Activated CD4-positive, alpha-beta T cell treated with anti-CD3 and anti-CD28 coated beads, Interleukin-2, Interleukin-4, amounts not matched to agents 100 ng/mL and 50 ng/mL, durations not matched to agents 16 hours and 8 hours (primary cell): ENCODE data around the gene KNSTRN.

Source experiments
- DNase-seq: peaks from one replicate; pipeline ENCODE4 v3.0.0-alpha.2; 2020; ENCODE audit warnings: low spot score

KNSTRN gene

DNA sequence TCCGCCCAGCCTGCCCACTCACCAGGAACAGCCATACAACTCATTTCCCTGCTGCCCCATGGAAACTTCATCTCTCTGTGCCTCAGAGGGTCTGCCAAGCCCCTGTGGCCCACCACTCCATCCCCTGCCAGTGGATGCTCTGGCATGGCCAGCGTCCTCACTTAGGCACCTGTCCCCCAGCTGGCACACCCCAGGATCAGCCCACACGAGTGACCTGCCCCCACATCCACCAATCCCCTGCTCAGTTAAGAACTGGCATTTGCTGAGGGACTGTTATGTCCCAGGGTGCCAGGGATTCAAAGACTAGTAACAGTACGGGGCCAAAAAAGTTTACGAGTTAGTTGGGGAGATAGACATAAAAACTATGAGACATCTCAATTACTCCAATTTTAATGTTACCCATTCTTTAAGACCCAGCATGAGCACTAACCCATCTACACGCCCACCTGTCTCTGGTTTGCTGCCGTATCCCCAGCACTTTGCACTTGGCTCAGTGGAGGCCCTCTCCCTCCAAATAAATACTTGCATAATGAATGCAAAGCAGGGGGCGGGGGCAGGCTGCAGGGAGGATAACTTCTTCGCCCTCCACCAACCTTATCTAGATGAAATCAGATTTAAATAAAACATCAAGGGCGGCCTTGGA is 46.7 kb downstream of the KNSTRN start:
- no peak for DNase-seq

DNA sequence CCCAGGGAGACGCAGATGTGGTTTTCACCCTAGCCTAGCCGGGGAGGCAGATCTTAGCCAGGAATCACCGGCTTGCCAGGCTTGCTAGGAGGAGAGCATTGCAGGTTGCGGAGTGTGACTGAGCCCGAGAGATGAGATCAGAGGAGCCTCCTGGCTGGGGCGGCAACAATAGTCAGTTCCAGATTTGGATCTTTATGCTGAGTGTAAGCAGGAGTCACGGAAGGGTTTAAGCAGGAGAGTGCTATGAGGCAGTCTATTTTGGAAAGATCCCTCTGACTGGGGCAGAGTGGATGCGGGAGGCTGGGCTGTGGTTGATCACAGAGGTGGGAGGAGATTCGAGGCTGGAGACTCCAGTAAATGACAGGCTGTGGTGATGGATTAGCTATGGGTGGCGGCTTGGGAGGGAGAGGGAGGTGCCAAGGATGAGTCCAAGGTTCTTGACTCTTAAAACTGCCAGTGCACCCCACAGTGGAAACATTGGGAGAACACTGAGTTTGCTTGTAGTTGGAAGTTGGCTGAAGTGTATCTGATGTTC is 47.8 kb downstream of the KNSTRN start:
- no peak for DNase-seq

DNA sequence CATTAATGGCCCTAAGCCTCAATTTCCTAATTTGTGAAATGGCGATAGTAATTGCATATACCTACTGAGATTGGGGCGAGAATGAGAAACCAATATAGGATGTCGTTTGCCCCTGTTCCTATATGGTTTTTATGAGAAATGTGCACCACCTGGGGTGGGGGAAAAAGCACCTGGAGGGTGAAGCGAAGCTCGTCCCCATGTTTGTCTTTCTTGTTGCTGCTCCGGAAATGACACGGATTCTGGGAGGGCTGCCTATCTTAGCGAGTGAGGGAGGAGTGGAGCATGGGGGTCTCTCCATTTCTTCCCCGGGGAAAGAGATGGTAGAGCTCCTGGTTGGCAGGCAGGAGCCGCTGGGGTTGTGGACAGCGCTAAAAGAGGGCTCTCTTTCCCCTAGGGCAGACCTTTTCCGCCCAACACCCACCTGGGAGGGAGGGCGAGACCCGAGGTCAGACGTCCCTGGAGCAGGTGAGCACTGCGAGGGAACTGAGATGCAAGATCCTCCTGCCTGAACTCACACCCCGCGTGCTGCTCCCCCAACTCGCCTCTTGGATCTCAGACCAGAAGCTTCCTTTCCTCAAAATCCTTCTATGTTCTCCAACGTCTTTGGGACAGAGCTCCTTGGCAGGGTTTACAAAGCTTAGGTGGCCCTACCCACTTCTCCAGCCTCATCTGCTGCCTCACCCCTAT is 52.6 kb downstream of the KNSTRN start:
- no peak for DNase-seq

DNA sequence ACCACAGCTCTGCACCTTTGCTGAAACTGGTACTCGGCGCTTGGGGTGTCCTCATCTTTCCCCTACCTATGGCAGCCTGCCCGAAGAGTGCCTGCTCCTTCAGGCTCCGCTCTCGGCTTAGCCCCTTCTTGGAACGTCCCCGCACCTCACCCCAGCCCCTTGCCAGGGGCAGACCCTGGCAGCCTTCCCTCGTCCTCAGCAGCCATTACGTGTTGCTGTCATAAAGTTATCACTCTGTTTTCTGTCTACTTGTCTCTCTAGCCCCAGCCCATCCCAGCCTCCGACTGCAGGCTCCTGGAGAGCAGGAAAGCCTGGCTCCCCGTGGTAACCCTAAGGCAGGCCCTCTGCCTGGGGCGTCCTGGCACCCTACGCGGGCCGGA is 53.2 kb downstream of the KNSTRN start:
- DNase-seq: no peak

DNA sequence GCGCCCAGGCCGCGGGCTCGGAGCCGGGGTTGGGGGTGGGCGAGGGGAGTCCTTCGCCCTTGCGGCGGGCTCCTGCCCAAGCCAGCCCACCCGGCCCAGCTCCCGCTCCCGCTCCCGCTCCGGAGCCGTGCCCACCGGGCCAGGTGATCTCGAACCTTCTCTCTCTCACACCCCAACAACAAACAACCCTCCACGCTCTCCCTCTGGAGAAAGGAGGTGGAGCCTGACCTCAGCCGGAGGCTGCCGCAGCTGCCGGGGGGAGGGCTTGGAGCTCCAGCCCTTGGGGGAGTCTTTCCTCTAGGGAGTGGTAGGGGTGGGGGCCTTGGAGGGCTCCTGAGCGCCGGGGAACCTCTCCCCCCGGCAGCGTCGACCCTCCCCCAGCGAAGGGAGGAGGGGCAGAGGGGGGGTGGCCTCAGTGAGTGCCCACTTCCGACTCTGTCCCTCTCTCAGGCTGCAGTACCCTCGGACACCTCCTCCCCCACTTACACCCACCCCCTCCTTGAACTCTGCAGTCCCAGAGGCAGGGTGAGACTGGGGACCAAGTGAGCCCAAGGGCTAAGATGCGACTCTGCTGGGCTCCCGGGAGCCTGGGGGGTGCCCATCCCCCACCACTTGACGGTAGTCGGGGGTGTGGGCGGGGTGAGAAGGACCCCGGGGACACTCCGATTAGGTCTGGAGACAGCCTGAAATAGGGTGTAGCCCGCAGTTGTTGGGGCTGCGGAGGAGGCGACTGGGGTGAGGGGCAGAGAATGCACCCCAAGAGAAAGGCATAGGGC is 53.8 kb downstream of the KNSTRN start:
- no peak for DNase-seq

DNA sequence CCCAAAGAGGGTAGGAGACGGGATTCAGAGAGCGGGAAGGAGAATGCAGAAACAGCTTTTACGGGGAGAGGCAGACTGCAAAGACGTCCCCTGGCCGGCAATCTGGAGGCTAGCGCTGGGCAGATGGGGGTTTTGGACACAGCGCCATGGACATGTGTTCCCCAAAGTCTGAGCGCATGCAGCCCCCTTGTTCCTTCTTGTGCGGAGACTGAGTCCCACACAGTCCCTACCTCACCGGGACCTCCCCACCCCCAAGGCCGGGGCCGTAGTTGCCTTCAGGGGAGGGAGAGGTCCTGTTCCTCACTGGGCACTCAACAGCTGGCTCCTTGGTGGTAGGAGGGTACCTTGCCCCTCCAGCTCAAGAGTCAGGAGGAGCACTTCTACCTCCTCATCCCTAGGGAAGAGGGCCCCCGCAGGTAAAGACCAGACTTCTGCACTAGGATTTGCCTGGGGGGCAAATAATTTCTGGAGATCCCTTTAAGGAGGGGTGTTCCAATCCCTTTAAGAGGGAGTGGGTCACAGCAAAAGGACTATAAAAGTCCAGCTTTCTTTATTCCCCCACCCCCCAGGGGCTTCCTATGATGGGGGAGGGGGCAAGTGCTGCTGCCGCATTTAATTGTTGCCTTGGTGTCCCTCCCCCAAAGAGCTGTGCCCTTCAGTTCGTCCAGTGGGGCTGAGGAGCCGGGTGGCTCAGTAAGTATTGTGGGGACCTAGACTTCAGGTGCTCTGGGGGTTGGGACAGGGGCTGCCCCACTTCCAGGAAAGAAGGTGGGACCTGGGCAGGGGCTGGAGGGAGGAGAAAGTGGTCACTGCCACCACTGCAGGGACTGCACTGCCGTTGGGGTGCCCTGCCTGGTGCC is 54.6 kb downstream of the KNSTRN start:
- DNase-seq: no peak

DNA sequence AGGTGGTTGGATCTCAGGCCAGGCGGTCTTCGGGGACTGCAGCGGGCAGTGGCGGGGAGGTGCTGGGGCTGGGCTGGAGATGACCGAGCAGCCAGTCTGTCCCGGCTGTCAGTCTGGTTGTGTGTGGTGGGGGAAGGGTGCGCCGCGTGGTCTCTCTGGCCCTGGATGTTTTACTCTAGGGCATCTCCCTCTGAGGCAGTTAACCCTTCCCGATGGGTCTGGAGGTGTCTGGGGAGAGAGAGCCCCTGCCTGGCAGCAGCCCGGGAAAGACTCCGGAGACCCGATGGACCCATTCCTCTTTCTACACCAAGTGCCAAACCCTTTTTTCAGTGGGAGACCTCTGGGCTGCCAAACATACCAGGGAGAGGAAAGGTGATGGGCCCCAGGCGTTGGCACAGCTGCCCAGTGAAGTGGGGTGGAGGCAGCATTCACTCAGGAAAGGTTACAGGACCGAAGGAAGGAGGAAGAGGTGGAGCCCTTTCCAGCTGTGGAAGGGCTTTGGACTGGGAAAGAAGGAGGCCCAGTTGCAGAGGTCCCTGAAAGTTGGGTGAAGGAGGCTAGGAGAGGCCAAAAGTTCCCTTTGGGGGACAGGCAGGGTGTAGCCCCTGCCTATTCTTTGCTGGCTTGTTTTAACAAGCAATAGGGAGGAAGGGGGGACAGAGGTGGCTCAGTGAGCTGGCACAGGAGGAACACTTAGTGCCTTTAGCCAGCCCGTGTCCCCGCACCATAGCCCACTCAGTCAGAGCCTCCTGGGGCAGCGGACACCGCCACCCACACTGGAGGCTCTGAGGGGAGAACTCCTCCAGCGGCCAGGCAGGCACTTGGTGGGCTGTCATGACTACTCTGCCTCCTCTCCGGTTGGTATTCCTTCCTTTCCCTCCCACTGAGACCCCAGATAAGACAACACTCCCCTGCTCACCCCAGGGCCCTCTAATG is 55.5 kb downstream of the KNSTRN start:
- no peak for DNase-seq

DNA sequence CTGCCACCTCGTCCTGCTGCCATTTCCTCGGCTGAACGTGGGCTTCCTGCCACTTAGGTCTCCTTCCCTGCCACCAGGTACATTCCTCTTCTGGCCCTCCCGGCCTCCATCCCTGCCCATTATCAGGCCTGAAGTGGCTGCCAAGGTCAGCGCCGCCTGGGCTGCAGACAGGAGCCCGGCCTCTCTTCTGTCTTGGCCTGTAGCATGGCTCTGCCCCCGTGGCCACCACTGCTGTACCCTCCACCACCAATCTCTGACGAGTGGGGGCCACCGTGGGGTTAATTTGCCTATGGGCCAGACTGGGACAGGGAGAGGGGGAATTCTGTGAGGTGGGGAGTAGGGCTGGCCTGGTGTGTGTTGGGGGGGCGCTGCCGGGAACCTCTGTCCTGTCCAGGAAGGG is 56.2 kb downstream of the KNSTRN start:
- no peak for DNase-seq

DNA sequence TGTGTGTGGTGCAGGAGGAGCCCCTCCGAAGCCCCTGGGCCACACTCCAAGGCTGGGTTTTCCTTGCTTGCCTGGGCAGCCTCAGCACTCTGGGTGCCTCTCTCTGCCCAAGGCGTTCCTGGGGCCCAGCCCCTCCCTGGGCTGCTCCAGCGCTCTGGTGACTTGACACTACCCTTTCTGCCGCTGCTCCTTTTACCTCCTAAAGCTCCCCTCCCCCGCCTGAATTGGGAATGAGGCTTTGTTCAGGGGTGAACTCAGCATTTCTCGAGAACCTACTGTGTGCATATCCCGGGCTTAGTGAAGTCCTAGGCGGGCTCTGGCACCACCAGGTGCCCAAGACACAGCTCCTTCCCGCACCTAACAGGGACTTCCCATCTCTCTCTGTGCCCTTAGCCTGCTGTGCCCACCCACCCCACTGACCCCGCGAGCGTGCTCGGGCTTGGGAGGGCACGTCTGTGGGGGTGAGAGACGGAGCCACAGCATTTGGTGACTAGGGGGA is 57.0 kb downstream of the KNSTRN start:
- no peak for DNase-seq

DNA sequence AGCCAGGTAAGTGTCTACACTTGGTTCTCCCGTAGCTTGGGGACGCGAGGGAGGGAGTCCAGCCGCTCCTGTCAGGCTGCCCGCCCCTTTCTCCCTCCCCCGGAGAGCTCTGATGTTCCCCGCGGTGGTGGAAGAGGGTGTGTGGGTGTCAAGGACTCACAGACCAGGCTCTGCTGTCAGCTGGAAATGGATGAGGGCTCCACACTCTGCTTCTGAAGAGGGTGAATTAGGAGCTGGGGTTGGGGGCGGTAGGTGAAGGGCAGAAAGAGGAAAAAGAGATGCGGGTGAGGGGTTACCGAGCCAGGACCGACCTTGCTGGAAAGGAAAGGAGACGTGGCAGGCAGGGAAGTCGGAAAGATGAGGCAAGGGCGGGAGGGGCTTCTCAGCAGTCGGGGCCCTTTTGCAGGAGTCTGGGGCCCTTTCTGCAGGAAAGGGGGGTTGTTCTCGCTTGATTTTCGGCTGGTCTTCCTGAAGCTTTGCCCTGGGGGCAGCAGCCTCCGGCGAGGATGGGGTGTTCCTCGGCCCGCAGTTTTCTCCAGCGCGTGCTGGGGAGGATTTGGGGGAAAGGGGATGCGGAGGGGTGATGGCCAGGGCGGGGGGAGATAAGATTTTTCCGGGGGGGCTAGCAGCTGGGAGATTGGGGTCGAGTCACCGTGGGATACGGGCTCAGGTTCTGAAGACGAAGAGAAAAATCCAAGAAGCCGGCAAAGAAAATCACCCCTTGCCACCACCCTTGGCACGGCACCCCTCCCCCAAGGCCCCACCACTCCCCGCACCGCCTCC is 57.6 kb downstream of the KNSTRN start:
- DNase-seq: no peak

DNA sequence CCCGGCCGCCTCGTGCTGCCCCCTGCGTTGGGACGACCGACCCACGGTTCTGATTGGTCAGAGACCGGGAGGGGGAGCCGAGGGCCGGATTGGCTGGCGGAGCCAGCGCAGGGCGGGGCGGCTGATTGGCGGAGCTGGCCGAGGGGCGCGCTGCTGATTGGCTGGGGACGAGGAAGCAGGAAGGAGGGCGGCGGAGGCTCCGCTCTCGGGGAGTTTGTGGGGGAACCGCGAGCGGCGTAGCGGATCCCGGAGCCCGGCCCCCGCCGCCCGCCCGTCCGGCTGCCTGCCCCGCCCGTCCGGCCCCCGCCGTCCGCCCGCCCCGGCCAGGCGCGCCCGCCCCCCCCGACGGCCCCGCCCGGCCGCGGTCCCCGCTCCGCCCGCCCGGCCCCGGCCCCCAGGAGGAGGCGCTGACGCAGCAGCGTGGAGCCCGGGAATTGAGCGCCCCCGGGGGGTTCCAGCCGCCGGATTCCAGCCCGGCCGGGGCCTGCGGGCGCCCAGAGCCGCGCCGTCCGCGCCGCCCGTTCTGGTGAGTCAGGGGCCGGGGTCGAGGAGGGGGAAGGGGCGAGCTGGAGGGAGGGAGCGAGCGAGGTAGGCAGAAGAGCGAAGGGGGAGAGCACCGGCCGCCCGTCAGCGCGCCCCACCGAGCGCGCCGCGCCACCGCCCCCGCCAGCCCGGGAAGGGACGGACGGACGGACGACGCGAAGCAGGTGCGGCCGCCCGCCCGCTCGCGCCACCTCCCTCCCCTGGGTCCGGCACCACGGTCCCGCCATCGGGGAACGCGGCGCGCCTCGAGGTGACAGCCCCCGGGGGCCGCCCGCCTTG is 58.4 kb downstream of the KNSTRN start, which contains the start of gene BAHD1:
Gene BAHD1, plus strand, starts transcription at position 211 of the 822 bp plus-strand sequence. CDS start 17,512 bp downstream, outside the sequence.
- peak; percentile 98 for DNase-seq

DNA sequence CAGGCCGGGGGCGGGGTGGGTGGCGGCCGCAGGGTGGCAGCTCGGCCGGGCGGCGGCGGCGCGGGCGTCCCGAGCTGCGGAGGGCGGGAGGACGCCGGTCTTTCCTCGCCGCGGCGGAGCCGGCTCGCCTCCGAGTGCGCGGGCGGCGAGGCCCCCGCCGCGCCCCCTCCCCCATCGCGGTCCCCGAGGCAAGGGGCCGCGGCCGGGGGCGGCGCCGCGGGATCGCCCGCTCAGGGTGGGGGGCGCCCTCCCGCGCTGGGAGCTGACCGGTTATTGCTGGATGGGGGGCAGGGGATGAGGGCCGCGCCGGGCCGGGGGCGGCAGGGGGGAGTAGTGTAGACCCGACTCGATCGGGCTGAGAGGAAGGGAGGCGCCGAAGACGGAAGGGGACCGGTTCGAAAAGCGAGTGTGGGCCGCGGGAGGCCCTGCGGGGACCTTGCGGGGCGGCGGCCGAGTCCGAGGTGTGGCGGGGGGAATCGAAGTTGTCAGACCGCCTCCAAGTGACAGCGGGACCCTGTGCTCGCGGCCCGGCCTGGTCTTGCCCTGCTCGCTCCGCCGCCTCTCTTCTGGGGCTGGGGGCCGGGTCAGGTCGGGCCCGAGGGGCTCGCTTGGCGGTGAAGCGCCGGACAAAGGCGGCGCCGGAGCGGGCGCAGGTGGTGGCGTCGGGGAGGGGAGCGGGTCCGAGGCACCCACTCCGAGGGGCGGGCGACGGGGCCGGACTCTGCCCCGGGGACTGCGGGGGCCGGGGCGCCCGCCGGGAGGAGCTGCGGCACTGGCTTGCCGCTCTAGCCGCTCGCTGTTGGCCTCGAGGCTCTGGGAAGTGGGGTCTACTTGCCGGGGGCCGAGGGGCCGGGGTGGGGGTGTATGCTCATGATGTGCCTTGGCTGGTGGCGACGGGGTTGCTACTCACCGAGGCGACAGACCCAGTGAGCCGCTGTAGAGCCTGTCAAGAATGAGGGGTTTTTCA is 59.3 kb downstream of the KNSTRN start:
- no peak for DNase-seq

DNA sequence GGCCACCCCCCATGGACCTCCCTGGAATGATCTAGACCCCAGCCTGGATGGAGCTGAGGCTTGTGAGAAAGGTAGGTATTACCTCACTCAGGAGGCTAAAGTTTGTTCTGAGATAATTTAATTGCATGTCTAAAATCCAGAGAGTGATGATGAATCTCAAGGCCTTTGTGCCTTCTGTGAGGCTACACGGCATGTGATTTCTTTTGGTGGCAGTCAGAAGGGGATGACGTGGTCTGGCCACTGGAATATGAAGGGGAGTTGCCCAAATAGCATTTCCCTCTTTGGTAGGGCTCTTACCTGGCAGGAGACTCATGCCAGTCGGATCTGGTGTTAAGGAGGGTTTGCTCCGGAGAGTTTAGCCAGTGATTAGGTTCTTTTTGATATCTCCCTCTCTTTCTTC is 60.7 kb downstream of the KNSTRN start:
- DNase-seq: no peak

DNA sequence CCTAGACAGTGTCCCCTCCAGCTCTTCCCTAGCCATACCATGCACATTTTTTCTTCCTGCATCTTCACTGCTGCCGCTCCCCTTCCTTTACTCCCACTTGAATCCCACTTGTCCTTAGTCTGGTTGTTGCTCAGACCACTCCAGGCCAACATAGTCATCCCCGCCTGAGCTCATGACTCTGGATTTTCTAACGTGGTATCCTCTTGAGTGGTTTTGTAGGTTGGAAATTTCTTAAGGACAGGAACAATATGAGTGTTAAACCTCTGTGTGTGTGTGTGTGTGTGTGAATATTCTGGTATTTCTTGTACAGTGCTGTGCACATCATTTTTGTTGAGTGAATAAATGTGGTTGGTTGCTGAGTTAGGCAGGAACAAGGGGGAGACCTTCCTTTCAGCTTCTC is 61.3 kb downstream of the KNSTRN start:
- no peak for DNase-seq
